Liver (tissue), 3 donors: ENCODE measurements around the gene ZC3H8.

Experiments used
- CTCF ChIP-seq: fragments of 150-350 bp; IDR thresholded peaks from 2 replicates; pipeline ENCODE4 v1.5.1; 2017; ENCODE audit warnings: improper control_type of control experiment, low read depth, low read length; ENCODE audit not compliant: missing input control
- REST ChIP-seq: IDR thresholded peaks from 2 replicates; pipeline ENCODE4 v1.6.1; 2016; ENCODE audit warnings: antibody characterized with exemption, mild to moderate bottlenecking
- TAF1 ChIP-seq: conservative IDR thresholded peaks from 2 replicates; pipeline ENCODE4 v1.6.1; 2016; ENCODE audit warnings: antibody characterized with exemption, mild to moderate bottlenecking
- donor health status: healthy.
- donor health status: healthy.

- no peak for TF ChIP-seq CTCF
- TF ChIP-seq TAF1 = no peak
- TF ChIP-seq REST = no peak
Observed at GRCh38 chr2:112290648-112291047, 35.8 kb upstream of the ZC3H8 start.
